HG03280 (cell line): ENCODE measurements around the gene NAV2.

Experiments used
- ATAC-seq: cut with Tn5 transposase; IDR thresholded peaks from one replicate; pipeline ENCODE4 v1.9.1; 2021; ENCODE audit warnings: mild to moderate bottlenecking, moderate library complexity; ENCODE audit not compliant: unreplicated experiment

NAV2 gene

DNA sequence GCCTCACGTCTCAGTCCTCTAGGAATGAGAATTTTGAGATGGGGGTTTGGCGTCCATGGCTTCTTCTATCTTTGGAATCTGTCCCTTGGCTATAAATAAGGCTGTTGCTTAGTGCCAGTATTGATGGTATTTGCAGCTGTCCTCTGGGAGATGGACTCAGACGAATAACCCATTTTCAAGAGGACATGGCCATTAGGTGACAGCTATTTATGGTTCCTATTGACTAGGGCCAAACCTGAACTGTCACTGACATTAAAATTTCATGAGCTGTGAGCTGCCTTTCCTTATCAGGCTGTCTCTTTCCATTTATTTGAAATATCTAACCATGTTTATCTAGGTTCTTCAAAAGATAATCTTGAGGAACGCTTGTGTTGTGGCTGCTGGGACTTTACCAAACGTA lies 92.7 kb downstream of the NAV2 start:
- no peak for ATAC-seq

DNA sequence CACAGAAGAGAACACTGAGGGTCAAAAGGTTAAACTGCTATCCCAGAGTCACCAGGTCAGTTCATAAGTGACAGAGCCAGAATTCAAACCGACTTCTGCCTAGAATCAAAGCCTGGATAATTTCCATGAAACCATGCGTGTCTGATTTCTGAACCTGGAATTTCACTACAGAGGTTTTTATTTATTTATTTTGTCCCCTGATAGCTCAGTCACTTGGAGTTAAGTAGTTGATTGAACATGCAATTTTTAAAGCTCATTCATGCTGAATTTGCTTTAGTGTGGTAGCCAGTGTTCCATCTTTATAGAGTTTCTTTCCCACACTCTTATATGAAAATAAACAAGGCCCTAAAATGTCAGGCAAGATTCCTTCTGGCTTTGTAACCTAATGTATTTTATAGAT lies 93.2 kb downstream of the NAV2 start:
- ATAC-seq, result no peak

DNA sequence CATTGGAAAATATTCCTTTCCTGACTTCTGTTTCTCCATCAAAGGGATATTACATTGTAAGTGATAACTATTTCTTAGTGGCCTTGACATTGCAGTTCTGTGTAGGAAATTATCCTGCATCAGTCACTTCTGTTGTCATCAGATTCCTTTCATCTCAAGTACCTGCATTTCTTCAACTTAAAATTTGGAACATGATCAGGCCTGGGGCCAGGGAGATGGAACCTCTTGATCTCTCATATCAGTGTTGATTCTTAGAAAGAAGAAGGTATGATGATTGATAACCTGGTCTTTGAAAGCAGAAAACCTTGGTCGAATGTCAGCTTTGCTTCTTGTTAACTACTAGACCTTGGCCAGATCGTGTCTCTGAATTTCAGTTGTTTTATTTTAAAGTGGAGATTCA lies 93.6 kb downstream of the NAV2 start:
- no peak for ATAC-seq

DNA sequence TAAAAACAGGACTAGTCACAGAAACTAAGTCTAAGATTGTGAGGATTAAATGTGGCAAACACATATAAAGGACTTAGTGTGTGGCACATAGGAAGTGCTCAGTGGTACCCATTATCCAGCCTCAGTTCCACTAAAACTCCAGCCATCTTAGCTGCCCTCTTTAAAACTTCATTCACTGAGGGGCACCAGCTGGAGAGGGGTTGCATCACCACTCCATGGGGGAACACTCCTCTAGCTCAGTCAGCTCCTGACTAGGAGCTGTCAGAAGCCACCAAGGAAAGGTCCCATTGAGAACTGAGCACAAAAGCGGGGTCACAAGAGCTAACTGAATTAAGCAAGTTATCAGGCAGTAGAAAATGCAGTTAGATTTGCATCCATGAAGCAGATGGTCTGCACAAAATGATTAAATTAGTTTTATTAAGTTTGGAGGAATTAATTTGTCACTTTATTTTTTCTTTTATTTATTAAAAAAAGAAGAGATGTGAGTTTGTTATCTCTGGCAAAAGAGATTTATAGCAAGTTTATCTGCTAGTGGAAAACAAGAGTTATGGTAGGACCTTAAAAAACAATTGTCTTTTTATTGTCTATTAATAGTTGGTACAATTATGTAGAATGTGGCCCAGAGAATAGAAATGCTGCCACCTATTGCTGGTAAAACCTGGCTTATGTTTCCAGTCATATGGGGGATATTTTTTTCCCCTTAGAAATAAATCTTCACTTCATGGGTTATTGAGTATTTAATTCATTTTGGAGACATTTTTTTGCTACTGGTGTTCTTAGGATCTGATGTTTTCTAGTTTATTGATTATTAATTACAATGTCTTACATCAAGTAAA lies 95.7 kb downstream of the NAV2 start:
- ATAC-seq, result no peak

DNA sequence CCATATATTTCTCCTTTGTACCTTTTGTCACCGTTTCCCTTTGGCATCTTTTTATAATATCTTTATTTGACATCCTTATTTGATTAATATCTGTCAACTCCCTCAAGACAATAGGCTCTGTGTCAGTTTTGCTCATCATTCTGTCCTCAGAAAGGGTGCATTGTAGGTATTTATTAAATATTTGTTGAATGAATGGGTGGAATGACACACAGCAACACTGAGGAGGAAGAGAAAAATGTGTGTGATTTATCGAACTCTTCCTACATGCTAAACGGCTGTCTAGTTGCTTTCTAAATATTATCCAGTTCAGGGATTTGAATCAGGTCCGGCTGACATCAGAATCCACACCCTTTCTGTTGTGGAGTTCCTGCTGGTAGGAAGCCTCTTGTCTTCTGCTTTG lies 98.2 kb downstream of the NAV2 start:
- ATAC-seq, result no peak

DNA sequence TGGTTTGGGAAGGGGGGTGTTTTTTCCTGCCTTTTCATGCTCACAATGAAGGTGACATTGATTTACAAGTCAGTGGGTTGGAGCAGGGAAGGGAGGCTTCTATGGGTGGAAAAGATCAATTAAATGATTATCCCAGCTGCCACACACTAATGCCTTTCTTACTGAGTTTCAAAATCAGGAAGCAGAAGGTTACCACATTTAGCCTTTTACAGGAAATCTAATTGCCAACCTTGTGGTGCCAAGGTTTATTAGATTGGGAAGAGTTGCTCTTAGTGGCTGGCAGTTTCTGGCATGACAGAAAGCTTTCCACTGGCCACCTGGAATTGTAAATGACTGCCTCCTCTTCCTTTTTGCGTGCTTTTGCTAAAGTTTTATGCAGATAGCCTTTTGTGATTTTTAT lies 98.7 kb downstream of the NAV2 start:
- ATAC-seq, result no peak

DNA sequence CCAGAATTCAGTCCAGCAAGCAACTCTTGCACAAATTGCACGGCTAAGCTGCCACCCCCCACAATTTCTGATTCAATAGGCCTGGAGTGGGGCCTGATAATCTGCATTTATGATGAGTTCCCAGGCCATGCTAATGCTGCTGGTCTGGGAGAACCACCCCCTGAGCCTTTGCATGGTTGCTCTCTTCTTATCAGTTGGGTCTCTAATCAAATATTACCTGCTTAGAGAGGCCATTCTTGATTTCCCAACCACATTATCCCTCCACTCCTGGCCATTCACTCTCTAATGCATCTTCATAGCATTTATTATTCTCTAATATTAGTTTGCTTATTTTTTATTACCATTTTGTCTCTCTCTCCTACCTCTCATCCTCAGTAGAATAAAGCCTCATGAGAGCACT lies 99.5 kb downstream of the NAV2 start:
- no peak for ATAC-seq

DNA sequence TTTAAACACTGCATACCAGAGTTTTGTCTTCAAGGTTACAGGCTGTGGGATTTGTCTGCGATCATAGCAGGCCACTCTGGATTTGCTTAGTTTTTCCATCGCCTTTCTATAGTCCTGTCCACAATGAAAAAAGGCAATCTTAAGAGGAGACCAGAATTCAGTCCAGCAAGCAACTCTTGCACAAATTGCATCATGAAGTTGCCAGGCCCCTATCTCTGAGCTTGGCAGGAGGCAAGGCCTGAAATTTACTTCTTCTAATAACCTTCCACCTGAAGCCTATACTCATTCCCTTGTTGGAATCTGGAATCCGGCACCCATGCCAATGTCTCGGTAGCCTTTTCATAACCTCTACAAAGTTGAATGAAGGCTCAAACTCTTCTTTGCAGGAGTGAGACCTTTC lies 100.1 kb downstream of the NAV2 start:
- no peak for ATAC-seq

DNA sequence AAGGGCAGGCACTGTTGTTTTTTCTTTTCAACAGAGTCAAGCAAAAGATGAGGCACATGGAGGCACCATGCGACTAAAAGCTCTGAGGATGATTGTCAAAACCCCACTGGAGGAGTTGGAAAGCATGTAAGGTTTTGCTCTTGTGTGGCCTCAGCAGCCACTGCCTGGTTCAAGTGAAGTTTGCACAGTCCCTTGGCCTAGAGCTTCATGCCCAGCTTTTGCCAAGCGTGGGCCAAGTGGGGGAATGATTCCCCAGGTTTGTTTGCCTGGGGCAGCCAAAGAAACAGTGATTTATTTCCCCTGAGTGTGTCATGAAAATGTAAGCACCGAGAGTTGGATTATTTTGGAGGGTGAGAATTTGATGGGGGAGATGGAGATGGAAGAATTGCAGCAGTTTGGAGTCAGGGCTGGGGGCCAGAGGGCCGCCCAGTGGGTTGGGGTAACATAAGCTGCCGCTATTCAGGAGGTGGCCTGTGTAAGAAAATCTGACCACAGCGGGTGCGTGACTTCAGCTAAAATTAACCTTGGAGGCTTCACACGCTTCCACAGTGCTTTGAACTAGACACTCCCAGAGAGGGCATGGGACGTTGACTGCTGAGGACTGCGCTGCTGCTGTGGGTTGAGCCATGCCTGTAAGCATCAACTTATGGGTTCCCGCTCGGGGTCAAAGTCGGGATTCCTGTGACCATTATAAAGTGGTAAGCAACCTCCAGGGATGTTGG lies 100.7 kb downstream of the NAV2 start:
- ATAC-seq, result no peak

DNA sequence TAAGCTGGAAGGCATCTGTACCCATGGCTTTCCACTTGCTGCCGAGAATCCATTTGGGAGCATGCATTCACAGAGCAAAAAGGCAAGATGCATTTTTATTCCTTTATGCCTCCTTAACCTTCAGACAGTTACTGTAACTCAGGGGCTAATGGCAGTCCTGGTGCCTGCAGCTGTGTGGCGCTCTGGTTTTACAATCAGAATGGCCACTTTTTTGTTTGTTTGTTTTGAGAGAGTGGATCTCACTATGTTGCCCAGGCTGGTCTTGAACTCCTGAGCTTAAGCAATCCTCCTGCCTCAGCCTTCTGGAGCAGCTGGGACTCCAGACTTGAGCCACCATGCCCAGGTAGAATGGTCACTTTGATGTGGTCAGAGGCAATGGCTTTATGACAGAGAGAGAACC lies 101.8 kb downstream of the NAV2 start:
- no peak for ATAC-seq

DNA sequence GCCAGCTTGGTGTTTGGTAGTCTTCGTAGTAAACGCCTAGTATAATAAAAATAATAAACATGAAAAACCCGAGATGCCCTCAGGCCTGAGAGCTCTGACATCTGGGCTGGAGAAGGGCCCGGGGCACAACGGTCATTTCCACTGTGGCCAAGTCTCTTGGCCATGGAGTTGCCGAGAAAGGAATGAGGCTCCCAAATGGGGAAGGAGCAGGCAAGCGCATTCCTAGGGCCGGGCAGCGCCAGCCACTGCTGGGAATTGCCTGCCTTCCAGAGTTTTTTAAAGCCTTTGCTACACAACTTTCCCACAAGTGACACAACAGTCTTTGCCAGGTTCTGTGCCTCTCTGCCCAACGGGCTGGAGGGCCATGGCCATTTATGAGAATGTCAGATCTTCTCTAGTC lies 103.4 kb downstream of the NAV2 start:
- no peak for ATAC-seq

DNA sequence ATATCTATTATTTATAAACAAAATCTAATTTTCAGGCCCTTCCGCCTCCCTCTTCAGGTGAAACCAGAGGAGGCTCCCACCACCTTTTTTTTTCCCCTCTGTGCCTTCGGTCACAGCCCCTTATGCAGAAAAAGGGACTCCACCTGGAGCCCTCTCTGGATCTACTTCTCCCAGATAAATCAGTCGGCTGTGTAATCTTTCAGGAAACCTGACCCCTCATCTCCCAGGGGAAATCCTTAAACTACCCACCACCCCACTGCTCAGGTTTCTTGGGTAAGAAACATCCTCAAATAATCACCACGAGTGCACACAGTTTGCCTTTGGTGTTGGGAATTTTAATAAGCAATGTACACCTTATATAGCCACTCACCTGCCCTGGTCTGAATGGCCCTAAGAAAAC lies 104.2 kb downstream of the NAV2 start:
- ATAC-seq, result no peak

DNA sequence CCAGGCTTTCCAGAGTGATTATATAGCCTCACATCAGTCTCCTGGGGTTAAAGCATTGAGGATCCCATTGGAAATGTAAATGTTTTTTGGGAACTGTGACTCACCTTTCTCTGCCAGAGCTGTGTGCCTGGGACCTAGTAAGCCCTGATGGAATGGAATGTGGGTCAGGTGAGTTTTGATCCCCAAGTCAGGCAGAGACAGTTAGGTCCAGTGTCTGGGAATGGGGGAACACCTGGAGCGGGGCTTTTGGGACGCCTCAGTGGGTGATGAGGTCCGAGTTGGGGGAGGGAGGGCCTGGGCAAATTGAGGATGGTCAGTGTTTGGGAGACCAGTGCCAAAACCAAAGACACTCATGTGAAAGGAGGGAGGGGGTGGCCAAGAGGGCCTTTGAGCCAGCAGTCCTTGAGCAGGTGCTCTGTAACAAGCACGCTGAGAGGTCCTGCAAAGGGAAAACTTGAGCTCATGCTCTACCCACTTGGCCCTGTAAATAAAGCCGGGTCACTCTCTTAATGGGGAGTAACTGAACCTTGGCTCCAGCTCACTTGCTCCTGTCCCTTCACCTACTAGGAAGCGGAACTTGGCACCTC lies 104.7 kb downstream of the NAV2 start:
- no peak for ATAC-seq

DNA sequence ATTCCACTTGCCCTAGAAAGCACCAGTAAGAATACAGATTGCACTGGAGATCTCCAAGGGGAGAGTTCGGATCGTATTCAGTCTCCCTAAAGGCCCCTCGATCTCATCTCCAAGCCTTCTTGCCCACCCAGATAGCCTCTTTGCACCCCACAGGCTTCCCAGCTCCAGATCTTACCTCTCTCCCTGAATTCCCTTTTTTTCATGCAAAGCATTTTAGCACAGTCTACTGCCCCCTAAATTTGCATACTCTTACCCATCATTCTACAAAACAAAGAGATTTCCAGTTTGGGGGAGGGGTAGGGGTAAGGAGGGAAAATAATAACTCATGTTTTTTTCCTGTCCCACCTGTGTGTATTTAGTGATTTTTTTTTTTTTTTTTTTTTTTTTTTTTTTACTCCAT lies 105.2 kb downstream of the NAV2 start:
- ATAC-seq, result no peak

DNA sequence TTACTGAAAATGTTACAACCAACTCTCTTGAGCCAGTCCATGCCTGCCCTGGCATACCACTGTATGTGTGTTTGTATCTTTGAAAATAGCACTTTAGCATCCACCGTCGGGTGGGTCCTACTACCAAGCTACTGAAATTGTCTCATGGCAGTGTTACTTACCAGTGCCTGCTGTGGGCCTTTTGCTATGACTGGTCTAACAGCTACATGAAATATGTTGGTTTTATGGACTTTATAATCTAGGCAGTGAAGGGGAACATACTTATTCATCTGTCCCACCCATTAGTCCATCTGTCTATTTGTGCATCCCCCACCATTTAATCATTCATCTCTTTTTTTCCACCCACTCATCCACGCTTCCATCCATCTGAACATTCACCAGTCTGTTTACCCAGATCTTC lies 106.0 kb downstream of the NAV2 start:
- no peak for ATAC-seq

DNA sequence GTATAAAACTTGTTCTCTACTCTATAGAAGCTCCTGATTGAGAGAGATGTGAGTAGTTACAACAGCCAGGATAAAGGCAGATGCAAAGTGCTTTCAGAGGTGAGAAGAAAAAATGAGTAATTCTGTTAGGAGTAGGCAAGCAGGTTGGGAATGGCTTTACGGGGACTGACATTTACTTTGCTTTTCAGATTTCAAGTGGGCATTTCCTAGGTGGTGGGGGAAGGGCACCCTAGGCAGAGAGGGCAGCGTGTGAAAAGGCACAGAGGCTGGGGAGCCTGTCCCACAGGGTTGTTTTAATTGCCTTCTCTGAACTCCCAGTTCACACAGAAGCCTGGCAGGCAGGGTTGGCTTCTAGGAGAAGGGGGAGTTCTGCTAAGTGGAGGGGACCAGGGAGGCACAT lies 106.5 kb downstream of the NAV2 start:
- no peak for ATAC-seq

DNA sequence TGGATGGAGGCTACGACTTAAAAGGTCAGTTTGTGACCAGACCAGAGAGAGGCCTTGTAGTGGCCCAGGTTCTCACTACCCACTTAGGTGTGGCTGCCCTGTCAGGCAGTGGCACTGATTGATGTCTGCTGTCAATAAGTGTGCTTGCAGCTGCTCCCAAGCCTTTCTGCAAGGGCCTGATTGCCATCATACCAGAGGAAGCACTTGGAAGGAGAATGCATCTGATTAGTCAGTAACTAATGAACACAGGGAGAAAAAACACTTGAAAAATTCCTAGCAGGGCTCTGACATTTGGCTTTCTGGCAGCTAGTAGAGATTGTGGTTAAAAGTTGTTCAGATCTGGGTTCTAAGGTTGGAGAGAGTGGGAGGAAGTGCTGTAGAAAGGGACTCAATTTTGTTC lies 107.5 kb downstream of the NAV2 start:
- ATAC-seq, result no peak

DNA sequence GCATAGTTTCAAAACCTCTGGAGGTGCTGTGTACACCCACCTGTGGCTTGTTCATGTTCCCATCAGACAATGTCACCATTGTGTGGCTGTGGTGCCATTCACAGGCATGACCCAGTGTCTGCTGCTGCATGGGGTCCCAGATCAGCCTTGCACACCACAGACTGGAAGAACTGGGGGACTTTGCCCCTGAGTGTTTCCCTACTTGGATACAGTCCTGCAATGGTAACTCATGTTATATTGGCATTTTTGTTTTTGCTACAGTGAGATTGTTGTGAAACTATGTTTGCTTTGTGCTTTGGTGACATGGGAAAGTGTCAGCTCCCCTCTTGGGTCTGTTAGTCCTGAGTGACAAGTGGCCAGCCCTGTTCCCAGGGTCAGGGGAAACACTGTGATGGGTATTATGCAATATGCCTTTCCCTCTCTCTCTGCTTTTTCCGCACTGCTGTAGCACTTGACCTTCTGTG lies 108.8 kb downstream of the NAV2 start:
- ATAC-seq, result no peak

DNA sequence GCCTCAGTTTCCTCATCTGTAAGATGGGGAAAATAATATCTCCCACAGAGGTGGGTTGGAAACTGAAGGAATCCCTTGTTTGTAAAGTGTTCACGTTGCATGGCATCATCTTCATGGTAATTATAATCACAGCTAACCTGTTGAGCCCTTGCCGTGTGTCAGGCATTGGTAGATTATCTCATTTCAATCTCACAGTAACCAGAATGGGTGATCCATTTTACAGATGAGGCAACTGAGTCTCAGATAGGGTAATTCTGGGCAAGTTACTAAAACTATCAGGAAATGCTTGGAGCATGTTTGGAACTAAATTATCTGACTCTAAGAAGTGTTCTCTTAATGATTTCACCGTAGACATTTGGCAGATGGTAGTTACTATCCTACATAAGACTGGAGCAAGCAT lies 109.4 kb downstream of the NAV2 start:
- no peak for ATAC-seq

DNA sequence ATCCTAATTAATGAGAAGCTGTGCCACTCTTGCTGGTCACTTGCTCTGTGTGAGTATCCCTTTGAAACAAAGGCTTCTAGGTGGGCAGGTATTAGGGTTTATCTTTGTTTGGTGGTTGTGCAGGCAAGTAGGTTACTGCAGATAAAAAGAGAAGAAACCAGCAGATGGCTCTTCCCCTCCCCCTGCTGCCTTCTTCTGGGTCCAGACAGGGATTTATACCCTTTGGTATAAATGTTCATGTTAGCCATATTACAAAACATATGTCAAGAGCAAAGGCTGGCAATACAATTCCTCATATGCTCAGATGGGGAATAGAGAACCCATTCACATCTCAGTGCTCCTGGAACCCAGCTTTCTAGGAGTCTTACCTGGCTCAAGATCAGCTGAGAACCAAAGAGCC lies 109.9 kb downstream of the NAV2 start:
- no peak for ATAC-seq

DNA sequence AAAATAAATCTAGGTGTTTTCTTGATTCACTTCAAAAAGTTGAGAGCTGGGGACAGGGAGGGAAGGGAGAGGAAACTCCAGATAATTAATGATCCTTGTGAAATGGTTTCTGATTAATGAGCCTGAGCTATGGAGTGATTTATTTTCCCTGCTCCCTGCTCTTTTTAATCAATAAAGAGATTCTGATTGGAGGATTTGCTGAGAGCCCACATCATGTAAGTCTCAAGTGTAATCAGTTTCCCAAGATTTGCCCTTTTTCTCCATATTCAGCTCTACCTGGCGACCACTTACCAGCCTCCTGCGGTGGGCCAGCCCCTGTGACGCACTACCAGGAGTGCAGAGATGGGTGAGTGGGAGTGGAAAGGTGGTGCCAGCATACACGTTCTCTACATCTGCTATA lies 114.0 kb downstream of the NAV2 start:
- no peak for ATAC-seq
